ENCODE measurements around the gene DNAH11.

GRCh38 chr7:21543528-21544302, 876 bp downstream of the DNAH11 start:
- TF ChIP-seq, protein P1, sequence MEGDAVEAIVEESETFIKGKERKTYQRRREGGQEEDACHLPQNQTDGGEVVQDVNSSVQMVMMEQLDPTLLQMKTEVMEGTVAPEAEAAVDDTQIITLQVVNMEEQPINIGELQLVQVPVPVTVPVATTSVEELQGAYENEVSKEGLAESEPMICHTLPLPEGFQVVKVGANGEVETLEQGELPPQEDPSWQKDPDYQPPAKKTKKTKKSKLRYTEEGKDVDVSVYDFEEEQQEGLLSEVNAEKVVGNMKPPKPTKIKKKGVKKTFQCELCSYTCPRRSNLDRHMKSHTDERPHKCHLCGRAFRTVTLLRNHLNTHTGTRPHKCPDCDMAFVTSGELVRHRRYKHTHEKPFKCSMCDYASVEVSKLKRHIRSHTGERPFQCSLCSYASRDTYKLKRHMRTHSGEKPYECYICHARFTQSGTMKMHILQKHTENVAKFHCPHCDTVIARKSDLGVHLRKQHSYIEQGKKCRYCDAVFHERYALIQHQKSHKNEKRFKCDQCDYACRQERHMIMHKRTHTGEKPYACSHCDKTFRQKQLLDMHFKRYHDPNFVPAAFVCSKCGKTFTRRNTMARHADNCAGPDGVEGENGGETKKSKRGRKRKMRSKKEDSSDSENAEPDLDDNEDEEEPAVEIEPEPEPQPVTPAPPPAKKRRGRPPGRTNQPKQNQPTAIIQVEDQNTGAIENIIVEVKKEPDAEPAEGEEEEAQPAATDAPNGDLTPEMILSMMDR (conservative IDR thresholded peaks at IDR 0.05 in 1 of 2, IDR thresholded peaks at IDR 0.05 in 1 of 2; ENCODE audit: low read depth in 1 of 2, low read length in 2 of 2) = no peak
- no peak for TF ChIP-seq EZH2 (IDR thresholded peaks at IDR 0.05; ENCODE audit: low read length, missing control alignments)

Data from fibroblast of lung (primary cell).